Caco-2 (cell line): ENCODE results near the gene SLC15A5. TPM values are rescaled to one million over a fixed set of nuclear protein-coding genes. Genes with fewer than 3 reads are reported as not detected.

Source experiments
- BruUV-seq: library from RNA; stranded (reverse); fragments of 400-500 nt; replicated peaks from 2 replicates; lab custom pipeline; 2021; lab: Mats Ljungman, UMichigan
- CTCF ChIA-PET: fragments of 300-600 bp; sonication (Branson Sonifier 250); formaldehyde crosslinking; loops from one replicate; lab custom pipeline; 2022; ENCODE audit warnings: antibody characterized with exemption; lab: Charles Lee
- POLR2A ChIA-PET: fragments of 300-600 bp; sonication (Branson Sonifier 250); formaldehyde crosslinking; loops from one replicate; lab custom pipeline; 2022; ENCODE audit warnings: antibody characterized with exemption; lab: Charles Lee
- DNase-seq, 2 experiments: peaks; one replicate each; pipeline versions ENCODE4 v3.0.0 to v3.0.0-alpha.2; 2020 to 2022
- H3K27me3 ChIP-seq: replicated peaks from 2 replicates; pipeline ENCODE4 v1.6.0; 2011; ENCODE audit warnings: low read length; ENCODE audit not compliant: control insufficient read depth, insufficient read depth
- H3K36me3 ChIP-seq: 2 replicates; pipeline ENCODE4 v1.5.1; 2011; ENCODE audit warnings: low read length; ENCODE audit not compliant: control insufficient read depth, insufficient read depth
- H3K4me1 ChIP-seq: fragments of 250-450 bp; sonication (Bioruptor Pico); 2 replicates; pipeline ENCODE4 v1.5.1; 2020; ENCODE audit warnings: mild to moderate bottlenecking
- H3K4me3 ChIP-seq: 2 replicates; pipeline ENCODE4 v1.5.1; 2011; ENCODE audit warnings: low read depth, mild to moderate bottlenecking, control low read depth, low read length
- H3K9me3 ChIP-seq: fragments of 250-450 bp; sonication (Bioruptor Pico); 2 replicates; pipeline ENCODE4 v1.5.1; 2020; ENCODE audit warnings: mild to moderate bottlenecking, moderate library complexity
- H3K27ac Mint-ChIP-seq: one replicate; pipeline ENCODE4 v1.8.0; 2022; ENCODE audit warnings: mixed read lengths; ENCODE audit not compliant: unreplicated experiment
- H3K27me3 Mint-ChIP-seq: one replicate; pipeline ENCODE4 v1.8.0; 2022; ENCODE audit warnings: mixed read lengths; ENCODE audit not compliant: insufficient read depth, unreplicated experiment
- H3K36me3 Mint-ChIP-seq: one replicate; pipeline ENCODE4 v1.8.0; 2022; ENCODE audit warnings: mild to moderate bottlenecking, mixed read lengths; ENCODE audit not compliant: insufficient read depth, unreplicated experiment
- H3K4me1 Mint-ChIP-seq: one replicate; pipeline ENCODE4 v1.8.0; 2022; ENCODE audit warnings: low read depth, mixed read lengths; ENCODE audit not compliant: unreplicated experiment
- H3K4me3 Mint-ChIP-seq: one replicate; pipeline ENCODE4 v1.8.0; 2022; ENCODE audit warnings: mild to moderate bottlenecking, moderate library complexity, mixed read lengths; ENCODE audit not compliant: unreplicated experiment
- H3K9me3 Mint-ChIP-seq: one replicate; pipeline ENCODE4 v1.8.0; 2022; ENCODE audit warnings: mixed read lengths; ENCODE audit not compliant: unreplicated experiment
- CTCF ChIP-seq, 2 experiments: fragments of 200-600 bp in 1 of 2; IDR thresholded peaks; 1 replicate in 1 of 2; 2 replicates in 1 of 2; pipeline versions ENCODE4 v1.5.1 to v1.8.0; 2011 to 2022; ENCODE audit warnings: antibody characterized with exemption in 1 of 2, control low read depth in 1 of 2, inconsistent platforms in 1 of 2, low read depth in 1 of 2, low read length in 1 of 2, mild to moderate bottlenecking in 1 of 2, moderate library complexity in 1 of 2; ENCODE audit not compliant: insufficient read depth in 1 of 2, severe bottlenecking in 1 of 2, unreplicated experiment in 1 of 2
- intact Hi-C: fragments of 100-400 bp; cut with micrococcal nuclease; formaldehyde crosslinking; loops from one replicate; pipeline ENCODE4 v1.10.0; 2022; ENCODE audit not compliant: unreplicated experiment
- total RNA-seq: library from RNA; stranded (reverse); gene quantifications from 2 replicates; pipeline ENCODE4 v1.2.3, GENCODE V29; 2022

Gene SLC15A5
- total RNA-seq, 1 experiment from 2014 or later: not detected

GRCh38 chr12:16245209-16245608 is 32.3 kb downstream of the SLC15A5 start:
- H3K36me3 ChIP-seq: no peaks in the 10 kb centered on the region
- H3K27me3 ChIP-seq: no peaks in the 10 kb centered on the region
- intact Hi-C loops: no loop called here
- DNase-seq: no peak
- ChIA-PET POLR2A (no interaction called here), CTCF (no interaction called here)
- peaks cover 9% of the 10 kb centered on the region for H3K27me3 Mint-ChIP-seq
- no peaks in the 10 kb centered on the region for H3K4me1 Mint-ChIP-seq
- no peak overlapping the region for H3K4me3 Mint-ChIP-seq
- BruUV-seq: no TSS peak
- no peaks in the 10 kb centered on the region for H3K9me3 Mint-ChIP-seq
- H3K4me1 ChIP-seq: no peaks in the 10 kb centered on the region
- no peak overlapping the region for H3K4me3 ChIP-seq
- no peaks in the 10 kb centered on the region for H3K9me3 ChIP-seq
- H3K36me3 Mint-ChIP-seq: no peaks in the 10 kb centered on the region
- H3K27ac Mint-ChIP-seq: no peak overlapping the region
- TF ChIP-seq CTCF (IDR thresholded peaks at IDR 0.05; ENCODE audit: insufficient read depth in 1 of 2, low read depth in 1 of 2, low read length in 1 of 2, severe bottlenecking in 1 of 2, unreplicated experiment in 1 of 2): no peak

GRCh38 chr12:16243487-16244412 is 33.7 kb downstream of the SLC15A5 start:
- H3K4me3 ChIP-seq: no peak overlapping the region
- Mint-ChIP-seq H3K9me3 (no peaks in the 10 kb centered on the region), H3K27ac (no peak overlapping the region), H3K4me1 (no peaks in the 10 kb centered on the region), H3K27me3 (peaks cover 9% of the 10 kb centered on the region), H3K36me3 (no peaks in the 10 kb centered on the region), H3K4me3 (no peak overlapping the region)
- BruUV-seq: no TSS peak
- no peak for DNase-seq
- no peaks in the 10 kb centered on the region for H3K9me3 ChIP-seq
- no peaks in the 10 kb centered on the region for H3K27me3 ChIP-seq
- intact Hi-C loops: no loop called here
- CTCF ChIA-PET: no interaction called here
- no peaks in the 10 kb centered on the region for H3K4me1 ChIP-seq
- H3K36me3 ChIP-seq: no peaks in the 10 kb centered on the region
- POLR2A ChIA-PET: no interaction called here
- TF ChIP-seq CTCF (IDR thresholded peaks at IDR 0.05; ENCODE audit: insufficient read depth in 1 of 2, low read depth in 1 of 2, low read length in 1 of 2, severe bottlenecking in 1 of 2, unreplicated experiment in 1 of 2): no peak

GRCh38 chr12:16241346-16241745 is 36.1 kb downstream of the SLC15A5 start:
- peaks cover 2% of the 10 kb centered on the region for H3K27me3 Mint-ChIP-seq
- no peaks in the 10 kb centered on the region for H3K4me1 ChIP-seq
- H3K36me3 Mint-ChIP-seq: no peaks in the 10 kb centered on the region
- H3K9me3 ChIP-seq: no peaks in the 10 kb centered on the region
- no peak overlapping the region for H3K4me3 Mint-ChIP-seq
- no peak overlapping the region for H3K4me3 ChIP-seq
- ChIA-PET POLR2A (no interaction called here), CTCF (no interaction called here)
- BruUV-seq: no TSS peak
- H3K36me3 ChIP-seq: no peaks in the 10 kb centered on the region
- DNase-seq: no peak
- H3K27me3 ChIP-seq: no peaks in the 10 kb centered on the region
- no peaks in the 10 kb centered on the region for H3K9me3 Mint-ChIP-seq
- intact Hi-C loops: no loop called here
- TF ChIP-seq CTCF (IDR thresholded peaks at IDR 0.05; ENCODE audit: insufficient read depth in 1 of 2, low read depth in 1 of 2, low read length in 1 of 2, severe bottlenecking in 1 of 2, unreplicated experiment in 1 of 2): no peak
- H3K27ac Mint-ChIP-seq: no peak overlapping the region
- H3K4me1 Mint-ChIP-seq: no peaks in the 10 kb centered on the region
